NK-92 treated with Interleukin-12 subunit alpha and Interleukin-12 subunit beta, amount 100 ng/mL, for 24 hours (cell line): ENCODE results near the gene COQ7.
A peak's percentile ranks its signal among the peaks of the same experiment; 100 is the strongest.

ENCODE experiments used
- DNase-seq: peaks from one replicate; lab custom pipeline; 2025; lab: John Stamatoyannopoulos, UW

The COQ7 gene

DNA sequence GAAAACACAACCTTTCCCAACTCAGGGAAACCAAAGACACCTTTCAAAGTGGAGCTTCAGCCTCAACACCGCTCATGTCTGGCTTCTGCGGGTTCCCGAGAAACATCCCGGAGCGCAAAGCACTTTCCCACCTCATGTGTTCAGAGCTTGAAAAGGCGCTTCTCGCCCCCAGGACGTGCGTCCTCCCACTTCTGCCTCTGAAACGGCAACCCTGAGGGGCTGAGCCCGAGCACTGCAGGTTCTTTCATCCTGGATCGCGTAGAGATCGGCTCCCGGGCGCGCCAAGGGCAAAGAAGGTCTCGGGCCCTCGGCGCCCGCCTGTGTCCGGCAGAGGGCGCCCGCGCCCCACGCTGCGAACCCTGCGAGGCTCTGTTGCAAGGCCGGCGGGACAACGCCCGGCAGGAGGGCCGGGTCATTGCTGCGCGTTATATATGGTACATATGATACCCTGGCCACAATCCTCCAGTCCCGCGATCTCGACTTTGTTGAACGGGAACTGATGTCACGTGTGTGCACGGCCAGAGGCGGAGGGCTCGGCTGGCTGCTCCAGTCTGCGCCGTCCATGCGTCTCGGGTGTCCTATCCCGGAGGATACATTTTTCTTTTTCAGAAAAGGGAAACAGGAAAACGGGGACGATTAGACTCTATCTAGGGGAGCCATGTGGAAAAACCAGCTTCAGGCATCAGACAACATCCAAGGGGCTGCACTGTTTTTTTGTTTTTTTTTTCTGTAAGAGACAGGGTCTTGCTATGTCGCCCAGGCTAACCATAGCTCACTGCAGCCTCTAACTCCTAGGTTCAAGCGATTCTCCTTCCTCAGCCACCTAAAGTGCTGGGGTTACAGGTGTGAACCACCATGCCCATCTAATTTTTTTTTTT lies 19.1 kb downstream of the COQ7 start:
- peak; percentile 28 for DNase-seq

DNA sequence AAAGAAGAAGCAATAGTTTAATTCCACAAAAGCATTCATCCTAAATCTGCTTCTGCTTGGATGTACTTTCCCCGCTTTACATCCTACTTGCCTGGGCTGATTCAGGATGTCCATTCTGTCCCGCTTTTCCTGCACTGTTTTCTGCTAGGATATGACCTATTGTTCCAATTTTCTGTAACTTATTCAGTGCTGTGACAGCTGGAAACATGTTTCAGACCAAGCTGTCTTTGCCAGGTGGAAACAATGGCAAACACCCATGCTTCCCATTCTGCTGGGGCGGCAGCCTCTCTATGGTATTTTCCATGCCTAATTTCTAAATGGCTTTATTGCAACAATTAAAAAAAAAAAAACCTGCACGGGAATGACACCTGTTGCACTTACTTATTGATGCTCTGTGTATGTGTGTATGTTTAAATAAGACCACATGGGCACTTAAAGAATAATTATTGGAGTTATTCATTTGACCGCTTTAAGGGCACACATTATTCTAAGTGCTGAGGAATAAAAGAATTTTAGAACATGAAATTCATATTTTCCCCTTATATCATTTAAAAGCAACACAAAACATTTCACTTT lies 21.0 kb downstream of the COQ7 start:
- DNase-seq, result no peak

DNA sequence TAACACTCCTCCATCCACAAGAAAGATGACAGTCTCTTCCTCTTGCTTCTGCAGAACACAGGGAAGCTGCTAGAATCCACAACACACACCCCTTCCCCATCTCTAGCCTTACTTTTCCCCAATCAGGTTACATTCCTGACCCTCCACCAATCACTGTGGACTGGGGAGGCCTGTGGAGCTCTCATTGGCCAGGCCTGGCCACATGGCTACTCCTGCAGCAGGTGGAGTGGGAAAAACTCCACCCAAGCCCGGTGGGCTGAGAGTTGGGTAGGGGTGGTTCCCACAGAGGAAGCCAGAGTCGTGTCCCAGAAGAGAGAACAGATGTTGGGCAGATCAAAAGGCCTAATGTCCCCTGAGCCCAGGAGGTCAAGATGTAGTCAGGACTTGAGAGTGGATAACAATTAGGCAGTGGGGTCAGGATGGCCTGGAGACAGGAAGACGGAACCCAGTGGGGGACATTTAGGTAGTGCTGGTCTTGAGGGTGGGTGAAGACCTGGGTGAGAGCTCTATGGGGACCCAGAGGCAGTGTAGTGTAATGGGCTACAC lies 22.1 kb downstream of the COQ7 start:
- no peak for DNase-seq

DNA sequence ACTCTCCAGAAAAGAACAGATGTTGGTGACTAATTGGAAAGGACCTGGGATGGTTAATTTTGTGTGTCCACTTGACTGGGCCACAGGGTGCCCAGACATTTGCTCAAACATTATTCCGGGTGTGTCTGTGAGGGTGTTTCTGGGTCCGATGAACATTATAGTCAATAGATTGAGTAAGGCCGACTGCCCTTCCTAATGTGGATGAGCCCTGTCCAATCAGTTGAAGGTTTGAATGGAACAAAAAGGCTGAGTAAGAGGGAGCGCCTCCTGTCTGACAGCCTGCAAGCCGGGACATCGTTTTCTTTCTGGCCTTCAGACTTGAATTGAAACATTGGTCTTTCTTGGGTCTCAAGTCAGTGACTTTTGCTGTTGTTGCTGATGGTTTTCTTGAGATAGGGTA lies 23.5 kb downstream of the COQ7 start:
- DNase-seq, result no peak

DNA sequence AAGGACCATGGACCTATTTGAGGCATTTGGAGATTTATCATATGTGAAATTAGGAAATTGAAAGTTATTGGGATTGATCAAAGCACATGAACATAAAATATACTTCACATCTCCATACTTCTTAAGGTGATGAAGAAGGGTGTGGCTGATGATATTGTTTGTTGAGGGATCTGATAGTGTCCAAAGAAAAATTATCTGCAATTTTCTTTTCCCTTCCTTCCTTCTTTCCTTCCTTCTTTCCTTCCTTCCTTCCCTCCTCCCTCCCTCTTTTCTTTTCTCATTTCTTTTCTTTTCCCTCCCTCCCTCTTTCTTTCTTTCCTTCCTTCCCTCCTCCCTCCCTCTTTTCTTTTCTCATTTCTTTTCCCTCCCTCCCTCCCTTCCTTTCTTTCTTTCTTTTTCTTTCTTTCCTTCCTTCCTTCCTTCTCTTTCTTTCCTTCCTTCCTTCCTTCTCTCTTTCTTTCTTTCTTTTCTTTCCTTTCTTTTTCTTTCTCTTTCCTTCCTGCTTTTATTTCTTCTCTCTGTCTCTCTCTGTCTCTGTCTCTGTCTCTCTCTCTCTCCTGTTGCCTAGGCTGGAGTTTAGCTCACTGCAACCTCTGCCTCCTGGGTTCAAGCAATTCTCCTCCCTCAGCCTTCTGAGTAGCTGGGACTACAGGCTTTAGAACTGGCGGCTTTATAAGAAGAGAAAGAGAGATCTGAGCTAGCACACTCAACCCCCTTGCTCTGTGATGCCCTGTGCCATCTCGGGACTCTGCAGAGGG lies 25.4 kb downstream of the COQ7 start:
- DNase-seq, result no peak

DNA sequence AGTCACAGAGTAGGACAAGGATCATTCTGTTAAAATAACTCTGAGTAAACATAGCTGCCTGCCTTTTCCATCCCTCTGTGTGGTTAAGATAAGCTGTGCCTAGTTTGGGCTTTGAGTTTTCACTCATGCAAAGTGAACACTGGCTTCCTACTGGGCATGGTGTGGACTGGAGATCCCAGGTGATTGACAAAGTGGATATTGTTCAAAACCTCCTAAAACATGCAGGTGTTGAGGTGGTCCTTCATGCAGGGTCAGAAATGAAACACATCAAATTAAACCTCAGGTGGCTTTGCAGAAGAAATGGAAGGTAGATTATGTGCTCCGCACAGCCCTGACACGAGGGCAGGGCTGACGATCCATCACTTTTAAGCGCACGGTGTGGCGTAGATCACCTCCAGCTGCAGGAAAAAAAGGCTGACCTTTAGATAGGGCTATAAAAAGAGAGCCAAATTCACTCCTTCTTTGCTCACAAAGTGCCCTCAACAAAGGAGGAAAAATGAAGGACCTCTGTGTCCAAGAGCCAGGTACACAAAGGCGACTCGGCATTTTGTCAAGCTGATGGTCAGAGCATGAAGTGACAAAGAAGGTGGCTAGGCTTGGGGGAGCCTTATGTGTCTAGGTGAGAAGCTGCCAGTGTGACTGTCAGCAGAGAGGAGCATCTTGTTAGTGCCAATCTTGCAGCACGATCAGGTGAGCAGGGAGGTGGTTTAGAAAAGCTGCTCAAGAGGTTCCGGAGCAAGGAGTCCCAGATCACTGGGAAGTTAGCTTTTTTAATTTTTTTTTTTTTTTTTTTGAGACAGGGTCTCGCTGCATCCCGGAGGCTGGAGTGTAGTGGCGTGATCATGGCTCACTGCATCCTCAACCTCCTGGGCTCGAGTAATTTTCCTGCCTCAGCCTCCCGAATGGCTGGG lies 26.5 kb downstream of the COQ7 start:
- DNase-seq, result no peak

DNA sequence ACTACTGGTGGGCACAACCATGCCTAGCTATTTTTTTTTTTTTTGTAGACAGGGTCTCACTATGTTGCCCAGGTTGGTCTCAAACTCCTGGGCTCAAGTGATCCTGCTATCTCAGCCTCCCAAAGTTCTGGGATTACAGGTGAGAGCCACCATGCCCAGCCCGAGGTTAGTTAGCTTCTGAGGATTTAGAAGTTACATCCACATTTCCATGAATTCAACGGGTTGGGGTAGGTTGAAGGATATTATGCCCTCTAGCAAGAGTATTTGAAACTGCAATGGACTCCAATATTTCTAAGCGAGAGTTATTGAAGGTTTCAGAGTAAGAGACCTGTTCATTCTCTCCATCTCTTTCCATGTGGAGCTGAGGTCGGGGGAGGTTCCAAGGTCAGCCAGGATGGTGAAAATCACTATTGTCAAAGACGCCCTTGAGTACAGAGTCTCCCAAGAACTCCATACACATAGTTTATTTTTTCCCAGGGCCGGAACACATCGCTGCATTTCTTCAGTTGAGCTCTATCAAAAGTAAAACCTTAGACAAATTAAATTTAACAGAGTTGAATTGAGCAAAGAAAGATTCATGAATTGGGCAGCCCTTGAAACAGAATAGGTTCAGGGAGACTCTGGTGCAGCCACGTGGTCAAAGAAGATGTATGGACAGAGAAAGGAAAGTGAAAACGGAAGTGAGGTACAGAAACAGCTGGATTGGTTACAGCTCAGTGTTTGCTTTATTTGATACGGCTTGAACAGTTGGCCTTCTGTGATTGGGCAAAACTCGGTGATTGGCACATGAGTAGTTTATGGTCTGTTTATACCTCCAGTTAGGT lies 27.3 kb downstream of the COQ7 start:
- DNase-seq, result no peak

DNA sequence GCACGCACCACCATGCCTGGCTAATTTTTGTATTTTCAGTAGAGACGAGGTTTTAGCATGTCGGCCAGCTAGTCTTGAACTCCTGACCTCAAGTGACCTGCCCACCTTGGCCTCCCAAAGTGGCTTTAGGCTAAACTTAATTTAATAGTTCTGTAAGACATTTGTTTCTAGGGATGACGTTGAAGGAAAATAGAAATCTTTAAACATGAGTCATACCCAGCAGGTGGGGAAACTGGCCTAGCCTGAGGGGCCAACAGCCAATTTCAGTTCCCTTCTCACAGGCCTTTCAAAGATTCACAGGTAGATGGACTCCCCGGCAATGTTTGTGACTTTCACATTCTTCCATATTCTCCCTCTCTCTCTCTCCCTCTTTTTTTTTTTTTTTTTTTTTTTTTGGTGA lies 28.2 kb downstream of the COQ7 start:
- DNase-seq, result no peak

DNA sequence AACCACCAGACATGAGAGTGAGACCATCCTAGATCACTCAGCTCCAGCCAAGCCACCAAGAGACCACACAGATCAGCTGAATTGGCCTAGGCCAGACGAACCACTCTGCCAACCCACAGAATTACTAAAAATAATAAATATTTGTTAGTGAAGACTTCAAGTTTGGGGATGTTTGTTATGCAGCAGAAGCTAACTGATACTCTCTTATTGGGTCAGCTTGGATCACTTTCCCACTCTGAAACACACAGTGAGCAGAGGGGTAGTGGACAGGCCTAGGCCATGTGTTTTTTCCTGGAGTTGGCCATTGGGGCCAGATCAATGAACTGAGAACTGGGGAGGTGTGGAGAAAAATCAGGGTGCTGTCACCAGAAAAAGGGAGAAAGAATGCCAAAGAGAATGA lies 30.8 kb downstream of the COQ7 start:
- no peak for DNase-seq

DNA sequence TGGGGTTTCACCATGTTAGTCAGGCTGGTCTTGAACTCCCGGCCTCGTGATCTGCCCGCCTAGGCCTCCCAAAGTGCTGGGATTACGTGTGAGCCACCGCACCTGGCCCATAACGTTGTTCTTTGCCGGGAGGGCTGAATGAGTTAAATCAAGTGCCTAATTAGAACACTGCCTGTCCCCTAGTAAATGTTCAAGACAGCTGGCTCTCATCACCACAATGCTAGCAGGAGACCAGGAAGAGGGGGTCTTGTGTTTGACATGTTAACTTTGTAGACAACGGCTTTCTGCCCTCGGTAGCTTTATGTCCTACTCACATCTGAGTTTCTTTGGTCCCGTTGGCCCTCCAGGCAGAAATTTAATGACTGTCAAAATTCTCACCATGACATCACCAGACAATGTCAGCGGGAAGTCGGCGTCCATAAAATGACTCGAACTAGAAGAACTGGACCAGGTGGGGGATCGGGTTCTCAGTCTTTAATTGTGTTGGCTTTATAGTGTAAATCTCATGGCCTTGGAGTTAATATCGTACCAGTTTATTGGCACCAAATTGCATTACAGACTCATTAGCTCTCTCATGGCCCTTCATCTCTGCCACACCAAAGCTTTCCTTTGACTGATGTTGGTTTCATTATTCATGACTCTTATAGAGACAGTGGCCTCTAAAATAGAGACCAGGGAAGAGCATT lies 34.9 kb downstream of the COQ7 start:
- DNase-seq, result no peak

DNA sequence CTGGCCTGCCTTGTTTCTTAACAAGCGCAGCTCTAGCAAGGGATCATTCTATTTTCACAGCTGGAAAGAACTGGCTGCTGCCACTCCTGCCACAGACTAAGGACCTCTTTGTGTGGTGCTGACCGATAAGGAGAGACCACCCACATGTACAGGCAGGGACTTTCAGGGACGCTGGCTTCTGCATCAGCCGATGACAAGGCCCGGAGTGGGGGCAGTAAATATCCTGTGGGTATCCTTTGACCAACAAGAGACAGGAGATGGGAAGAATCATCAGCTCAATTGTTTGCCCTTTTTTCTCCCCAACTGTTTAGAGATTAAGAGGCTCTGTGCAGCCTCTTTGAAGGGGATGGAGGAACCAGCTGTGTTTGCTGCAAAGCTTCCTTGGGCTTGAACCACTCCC lies 37.2 kb downstream of the COQ7 start:
- no peak for DNase-seq

DNA sequence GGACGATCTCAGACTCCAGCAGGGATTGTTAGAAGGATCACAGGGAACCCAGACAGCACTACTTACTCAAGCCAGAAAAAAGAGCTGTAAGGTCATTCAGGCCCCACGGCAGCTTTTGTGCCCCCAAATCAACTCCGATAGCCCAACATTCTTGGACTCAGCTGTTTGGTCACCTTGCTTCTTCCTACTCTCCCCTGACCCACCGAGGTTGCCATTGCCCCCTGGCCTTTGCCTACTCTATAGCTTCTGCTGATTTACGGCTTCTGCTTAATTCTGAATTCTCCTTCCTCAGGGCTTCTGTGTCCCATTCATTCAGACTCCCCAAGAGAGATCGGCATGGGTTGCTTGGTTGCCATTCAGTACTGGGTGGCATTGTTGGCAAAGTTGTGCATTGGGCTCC lies 37.7 kb downstream of the COQ7 start:
- DNase-seq, result no peak

DNA sequence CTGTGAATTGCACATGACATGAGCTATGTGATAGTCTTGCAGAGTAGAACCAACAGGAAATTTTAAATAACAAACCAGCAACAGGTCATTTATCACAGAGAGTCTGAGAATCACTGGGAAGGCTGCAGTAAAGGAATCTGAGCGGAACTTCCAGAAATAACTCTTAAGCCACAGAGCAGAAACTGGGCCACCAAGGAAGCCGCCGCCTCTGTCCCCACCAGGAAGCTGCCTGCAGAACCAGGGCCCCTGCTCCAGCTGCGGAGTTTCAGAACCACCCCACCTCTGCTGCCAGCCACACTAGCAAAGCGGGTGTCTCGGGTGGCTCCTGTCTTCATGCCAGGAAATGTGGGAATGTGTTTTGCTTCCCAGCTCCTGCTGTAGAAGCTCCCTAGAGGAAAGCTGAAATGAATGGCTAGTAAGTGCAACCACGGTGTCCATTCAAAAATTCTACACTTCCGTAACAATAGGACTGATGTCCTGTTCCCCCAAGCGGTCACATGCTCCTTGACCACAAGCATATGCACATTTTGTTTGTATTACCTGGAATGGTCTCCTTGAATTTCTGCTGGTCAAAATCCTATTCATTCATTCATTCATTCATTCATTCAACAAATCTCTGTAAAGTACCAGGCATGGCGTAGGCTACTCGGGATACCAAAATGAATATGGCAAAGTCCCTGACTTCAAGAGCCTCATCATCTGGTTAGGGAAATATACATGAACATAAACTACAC lies 38.6 kb downstream of the COQ7 start:
- DNase-seq, result no peak

DNA sequence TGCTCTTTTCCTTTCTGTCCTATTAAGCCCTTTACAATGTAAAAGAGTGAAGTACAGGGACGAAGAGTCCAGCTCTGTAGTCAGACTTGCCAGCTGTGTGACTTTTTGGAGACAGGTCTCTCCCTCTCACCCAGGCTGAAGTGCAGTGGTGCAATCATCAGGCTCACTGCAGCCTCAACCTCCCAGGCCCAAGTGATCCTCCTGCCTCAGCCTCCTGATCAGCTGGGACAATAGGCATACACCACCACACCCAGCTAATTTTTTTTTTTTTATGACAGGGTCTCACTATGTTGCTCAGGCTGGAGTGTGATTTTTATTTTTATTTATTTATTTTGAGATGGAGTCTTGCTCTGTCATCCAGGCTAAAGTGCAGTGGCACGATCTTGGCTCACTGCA lies 39.2 kb downstream of the COQ7 start:
- no peak for DNase-seq

DNA sequence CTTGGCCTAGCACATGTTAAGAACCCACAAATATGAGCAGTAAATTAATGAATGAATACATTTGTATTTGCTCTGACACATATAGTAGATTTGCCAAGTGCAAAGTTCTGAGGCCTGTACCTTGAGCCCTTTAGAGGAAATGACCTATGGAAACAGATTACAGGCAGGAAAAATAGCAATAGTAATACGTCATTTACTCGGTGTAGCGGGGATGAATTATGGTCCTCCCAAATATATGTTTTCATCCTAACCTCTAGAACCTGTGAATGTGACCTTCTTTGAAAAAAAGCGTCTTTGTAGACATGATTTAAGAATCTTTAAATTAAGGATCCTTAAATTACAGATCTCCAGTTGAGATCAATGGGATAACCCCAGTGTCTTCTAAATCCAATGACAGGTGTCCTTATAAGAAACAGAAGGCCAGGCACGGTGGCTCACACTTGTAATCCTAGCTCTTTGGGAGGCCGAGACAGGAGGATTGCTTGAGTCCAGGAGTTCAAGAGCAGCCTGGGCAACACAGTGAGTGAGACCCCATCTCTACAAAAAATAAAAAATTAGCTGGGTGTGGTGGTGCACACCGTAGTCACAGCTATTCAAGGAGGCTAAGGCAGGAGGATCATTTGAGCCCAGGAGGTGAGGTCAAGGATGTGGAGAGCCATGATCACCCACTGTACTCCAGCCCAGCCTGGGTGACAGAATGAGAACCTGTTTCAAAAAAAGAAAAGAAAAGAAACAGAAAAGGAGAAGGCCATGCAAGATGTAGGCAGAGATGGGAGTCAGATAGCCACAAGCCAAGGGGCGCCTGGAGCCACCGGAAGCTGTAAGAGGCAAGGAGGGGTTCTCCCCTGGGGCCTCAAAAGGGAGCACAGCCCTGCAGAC lies 41.2 kb downstream of the COQ7 start:
- DNase-seq, result no peak

DNA sequence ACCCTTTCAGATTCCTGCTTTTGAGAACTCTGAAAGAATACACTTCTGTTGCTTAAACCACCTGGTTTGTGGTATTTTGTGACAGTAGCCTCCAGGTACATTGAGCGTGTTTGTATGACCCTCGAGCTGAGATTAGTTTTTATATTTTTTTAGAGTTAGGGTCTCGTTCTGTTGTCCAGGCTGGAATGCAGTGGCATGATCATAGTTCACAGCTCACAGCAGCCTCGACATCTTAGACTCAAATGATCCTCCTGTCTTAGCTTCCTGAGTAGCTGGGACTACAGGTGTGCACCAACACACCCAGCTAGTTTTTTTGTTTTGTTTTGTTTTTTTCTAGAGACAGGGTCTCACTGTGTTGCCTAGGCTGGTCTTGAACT lies 41.9 kb downstream of the COQ7 start:
- no peak for DNase-seq

DNA sequence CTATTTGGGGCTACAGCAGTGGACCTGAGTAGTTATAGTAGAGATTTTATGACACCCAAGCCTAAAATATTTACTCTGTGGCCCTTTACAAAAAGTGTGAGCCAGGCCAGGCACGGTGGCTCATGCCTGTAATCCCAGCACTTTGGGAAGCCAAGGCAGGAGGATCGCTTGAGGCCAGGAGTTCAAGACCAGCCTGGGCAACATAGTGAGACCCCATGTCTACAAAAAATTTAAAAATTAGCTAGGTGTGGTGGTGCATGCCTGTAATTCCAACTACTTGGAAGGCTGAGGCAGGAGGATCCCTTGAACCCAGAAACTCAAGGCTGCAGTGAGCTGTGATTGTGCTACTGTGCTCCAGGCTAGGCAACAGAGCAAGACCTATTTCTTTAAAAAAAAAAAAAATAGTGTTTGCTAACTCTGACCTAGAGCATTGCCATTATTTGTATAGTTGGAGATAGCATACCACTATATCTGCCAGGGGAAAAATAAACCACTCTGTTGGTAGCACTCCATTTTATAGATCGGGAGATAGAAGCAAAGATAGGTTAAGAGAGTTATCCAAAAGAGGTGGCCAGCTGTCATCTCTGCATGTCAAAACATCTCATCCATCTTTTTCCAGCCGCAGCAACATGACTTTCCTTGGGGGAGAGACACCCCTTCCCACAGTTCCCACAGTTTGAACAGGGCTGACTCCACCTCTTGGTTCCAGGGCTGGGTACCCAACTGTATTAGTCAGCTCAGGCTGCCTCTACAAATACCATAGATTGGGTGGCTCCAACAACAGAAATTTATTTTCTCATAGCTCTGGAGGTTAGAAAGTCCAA lies 43.3 kb downstream of the COQ7 start:
- DNase-seq, result no peak

DNA sequence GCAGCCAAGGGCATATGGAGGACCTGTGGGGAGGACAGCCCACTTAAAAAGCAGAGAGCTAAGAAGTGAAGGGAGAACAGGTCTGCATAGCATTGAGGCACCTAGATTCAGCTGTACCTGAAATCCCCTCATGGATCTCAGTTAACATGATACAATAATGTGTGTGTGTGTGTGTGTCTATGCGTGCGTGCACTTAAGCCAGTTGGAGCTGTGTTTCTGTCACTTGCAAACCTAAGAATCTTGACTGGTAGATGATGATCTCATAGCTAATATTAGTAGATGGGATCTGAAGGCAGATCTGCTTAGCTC lies 44.6 kb downstream of the COQ7 start:
- no peak for DNase-seq
